HG03460 (cell line): Measurements from ENCODE around the gene TMEM238.
A peak's percentile ranks its signal among the peaks of the same experiment; 100 is the strongest.
"Not testable (repeated sequence)": the region's sequence is repeated elsewhere in the genome, so short reads cannot be mapped to it uniquely, and the experiment has no call there.

Experiments
- ATAC-seq: cut with Tn5 transposase; IDR thresholded peaks from one replicate; pipeline ENCODE4 v1.9.1; 2021; ENCODE audit not compliant: unreplicated experiment

Gene TMEM238

DNA sequence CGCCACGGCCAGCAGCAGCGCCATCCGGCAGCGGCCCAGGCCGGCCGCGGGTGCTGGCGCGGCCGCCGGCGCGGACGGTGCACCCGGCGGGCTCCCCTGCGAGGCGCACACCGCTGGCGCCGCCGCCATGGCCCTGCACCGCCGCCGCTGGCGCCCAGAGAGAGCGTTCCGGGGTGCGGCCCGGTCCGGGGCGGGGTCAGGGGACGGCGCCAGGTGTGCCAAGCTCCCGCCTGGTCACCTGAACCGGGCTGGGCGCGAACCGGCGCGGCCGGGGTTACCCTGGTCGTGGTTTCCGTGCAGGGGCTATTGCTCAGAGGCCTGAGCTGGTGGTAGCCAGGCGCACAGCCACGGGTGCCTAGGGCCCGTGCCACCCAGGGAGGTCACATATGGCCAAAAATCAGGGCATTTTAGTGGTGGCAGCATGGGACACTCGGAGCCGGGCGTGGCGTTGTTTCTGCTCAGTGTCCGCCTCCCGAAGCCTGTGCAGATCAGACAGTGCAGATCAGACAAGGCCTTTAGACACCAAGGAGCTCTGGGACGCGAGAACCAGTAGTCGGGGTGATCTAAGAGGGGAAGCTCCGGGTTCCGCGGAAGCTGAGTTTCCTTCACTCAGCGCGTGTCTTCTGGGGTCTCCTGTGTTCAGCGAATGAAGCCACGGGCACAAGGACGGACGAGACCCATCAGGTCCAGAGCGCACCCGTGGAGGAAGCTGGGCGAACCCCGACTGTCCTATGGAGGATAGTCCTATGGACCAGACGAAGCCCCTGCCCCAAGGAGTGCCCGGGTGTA is at the start of gene TMEM238:
Gene TMEM238, minus strand, starts transcription at position 162 of the 789 bp plus-strand sequence. Its CDS starts 33 bp downstream, at position 129.
- no peak for ATAC-seq

DNA sequence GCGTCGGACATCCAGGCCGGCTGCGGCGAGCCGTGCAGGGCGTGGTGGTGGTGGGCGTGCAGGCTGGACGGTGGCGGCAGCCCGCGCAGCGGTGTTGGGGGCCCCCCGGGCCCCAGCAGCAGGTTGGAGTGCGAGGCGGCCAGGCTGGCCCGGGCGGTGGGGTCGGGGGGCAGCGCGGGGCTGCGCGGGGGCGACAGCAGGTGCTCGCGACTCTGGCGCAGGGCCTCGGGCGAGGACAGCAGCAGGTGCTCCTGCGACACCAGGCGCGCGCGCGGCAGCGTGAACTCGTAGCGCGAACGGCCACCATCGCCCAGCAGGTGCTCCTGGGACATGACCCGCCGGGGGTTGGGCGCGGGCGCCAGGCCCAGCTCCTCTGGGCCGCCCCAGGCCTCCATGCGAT is 49.2 kb upstream of the TMEM238 start:
- ATAC-seq = no peak

DNA sequence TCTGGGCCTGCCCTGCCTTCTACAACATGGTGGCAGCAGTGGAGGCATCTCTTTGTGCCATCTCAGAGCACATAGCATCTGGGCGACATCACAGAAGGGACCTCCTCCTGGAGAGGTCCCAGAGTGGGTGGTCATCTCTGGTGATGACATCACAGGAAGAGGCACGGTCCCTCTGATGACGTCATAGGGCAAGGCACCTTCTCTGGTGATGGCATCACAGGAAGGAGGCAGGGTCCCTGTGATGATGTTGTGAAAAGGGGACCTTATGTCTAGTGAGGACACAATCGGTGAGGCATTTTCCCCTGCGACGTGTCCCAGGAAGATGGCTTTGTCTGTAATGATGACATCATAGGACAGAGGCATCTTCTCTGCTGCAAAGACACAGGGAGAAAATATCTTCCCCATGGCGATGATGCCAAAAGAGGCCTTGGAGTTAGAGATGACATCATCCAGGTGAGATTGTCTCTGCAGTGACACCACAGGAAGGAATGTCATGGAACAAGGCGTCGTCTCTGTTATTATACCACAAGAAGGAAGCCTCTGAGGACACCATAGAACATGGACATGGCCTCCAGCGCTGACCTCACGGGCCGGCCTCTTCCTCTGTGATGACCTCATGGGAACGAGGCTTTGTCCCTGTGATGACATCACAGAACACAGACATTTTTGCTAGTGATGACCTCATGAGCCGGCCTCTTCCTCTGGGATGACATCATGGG is 48.3 kb upstream of the TMEM238 start:
- no peak for ATAC-seq

DNA sequence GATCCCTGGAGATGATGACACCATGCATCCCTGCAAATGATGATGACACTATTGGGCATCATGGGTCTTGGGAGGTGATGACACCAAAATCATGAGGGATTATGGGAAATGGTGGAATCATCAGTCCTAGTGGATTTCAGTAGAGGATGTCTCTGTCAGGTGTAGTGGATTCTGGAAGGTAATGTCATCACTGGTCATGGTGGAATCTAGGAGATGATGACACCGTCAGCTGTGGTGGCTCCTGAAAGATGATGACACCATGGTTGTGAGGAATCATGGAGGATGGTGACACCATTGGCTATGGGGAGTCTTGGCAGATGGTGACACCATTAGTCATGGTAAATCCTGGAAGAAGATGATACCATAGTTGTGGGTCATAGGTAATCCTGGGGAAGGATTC is 47.1 kb upstream of the TMEM238 start:
- ATAC-seq = no peak

DNA sequence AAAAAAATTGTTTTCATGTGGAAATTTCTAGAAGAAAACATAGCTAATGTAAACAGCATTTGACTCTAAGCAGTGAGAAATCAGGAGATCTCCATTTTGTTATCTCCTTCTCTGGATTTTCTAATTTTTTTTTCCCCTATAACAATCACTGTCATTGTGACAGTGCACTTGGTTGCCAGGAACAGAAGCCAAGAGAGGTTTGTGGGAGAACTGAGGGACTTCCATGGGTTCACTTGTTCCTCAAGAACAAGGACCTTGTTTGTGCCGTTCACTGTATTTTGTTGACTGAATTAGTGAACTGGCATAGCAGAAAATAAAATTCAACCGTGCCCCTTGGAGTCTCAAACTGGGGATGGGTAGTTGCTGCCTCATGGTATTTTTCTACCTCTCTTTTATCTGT is 42.0 kb upstream of the TMEM238 start:
- ATAC-seq = no peak

DNA sequence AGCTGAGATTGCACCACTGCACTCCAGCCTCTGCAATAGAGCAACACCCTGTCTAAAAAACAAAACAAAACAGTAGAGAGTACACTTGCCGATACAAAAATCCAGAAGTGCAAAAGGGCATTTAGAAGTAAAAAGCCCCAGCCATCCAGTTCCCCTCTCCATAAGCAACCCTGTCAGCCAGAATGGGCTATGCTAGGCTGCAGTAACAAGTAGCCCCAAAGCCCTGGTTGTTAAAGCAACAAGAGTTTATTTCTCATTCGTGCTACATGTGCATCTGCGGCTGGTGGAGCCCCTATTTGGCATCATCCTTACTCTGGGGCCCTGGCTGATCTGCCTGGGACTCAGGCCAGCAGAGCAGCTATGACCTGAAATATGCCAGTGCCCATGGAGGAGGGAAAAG is 40.4 kb upstream of the TMEM238 start:
- no peak for ATAC-seq

GRCh38 chr19:55423225-55424005 is 39.3 kb upstream of the TMEM238 start:
- ATAC-seq = no peak

DNA sequence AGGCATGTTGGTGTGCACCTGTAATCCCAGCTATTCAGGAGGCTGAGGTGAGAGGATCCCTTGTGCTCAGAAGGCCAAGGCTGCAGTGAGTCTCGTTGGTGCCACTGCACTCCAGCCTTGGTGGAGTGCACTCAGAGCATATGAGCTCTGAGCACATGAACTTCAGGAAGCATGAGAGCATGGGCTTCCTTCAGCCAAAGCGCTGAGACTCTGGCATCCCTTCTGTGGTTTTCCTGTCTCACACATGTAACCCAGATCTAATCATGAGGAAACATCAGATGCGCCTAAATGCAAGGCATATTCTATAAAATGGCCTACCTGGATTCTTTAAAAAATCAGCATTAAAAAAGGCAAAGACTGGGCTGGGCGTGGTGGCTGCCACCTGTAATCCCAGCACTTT is 37.2 kb upstream of the TMEM238 start:
- not testable (repeated sequence) for ATAC-seq

DNA sequence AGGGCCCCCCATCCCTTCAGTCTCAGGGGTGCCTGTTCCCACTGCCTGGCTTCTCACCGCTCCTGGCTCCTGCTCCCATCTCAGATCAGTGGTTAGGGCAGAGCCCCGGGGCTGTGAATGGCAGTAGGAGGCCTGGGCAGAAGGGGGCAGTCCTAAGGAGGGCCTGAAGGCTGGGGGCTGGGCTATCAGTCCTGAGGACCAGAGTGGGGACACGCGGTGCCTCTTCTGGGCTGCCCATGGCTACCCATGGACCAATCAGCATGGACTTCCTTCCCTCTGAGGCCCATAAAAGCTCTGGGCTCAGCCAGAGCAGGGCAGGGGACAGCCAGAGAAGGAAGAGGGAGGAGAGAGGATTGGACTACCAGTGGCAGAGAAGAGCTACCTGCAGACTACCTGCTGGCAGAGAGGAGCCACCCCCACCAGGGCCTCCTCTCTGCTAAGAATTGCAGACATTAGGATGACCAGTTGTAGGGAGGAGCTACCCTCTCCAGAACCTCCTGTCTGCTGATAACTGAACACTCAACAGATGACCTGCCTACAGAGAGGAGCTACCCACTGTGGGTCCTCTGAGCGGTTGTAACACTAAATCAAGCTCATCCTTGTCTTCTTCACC is 35.6 kb upstream of the TMEM238 start:
- no peak for ATAC-seq

GRCh38 chr19:55419103-55419502 is 35.0 kb upstream of the TMEM238 start:
- ATAC-seq = no peak

DNA sequence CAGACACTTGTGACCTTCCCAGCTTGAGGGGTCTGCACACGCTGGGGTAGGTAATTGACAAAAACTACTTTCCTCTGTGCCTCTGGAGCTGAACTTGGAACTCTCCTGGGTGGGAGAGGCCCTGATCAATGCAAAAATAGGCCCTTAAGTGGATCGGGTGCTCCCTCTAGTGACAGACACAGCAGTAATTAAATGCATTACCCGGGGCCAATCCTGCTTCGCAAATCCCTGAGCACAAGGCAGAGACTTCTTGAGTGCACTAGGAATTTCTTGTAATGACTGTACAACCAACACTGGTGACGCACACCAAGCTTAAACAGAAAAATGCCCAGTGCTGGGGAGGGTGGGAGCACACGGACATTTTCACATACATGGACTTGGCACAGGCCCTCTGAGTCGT is 34.1 kb upstream of the TMEM238 start:
- no peak for ATAC-seq

DNA sequence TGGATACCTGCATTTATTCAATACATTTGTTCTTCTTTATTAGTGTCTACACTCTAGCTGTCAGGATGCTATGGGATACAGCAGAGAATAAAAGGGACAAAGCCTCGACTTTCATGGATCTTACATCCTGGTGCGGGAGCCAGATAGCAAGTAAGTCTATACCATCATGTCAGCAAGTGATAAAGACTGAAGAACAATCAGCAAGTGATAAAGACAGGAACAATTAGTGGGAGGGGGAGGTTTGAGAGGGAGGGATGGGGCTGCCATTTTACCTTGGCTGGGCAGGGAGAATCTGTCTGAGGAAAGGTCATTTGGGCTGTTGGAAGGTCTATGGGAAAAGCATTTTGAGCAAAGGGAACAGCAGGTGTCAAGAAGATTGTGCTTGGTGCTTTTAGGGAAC is 26.1 kb upstream of the TMEM238 start:
- ATAC-seq = no peak

DNA sequence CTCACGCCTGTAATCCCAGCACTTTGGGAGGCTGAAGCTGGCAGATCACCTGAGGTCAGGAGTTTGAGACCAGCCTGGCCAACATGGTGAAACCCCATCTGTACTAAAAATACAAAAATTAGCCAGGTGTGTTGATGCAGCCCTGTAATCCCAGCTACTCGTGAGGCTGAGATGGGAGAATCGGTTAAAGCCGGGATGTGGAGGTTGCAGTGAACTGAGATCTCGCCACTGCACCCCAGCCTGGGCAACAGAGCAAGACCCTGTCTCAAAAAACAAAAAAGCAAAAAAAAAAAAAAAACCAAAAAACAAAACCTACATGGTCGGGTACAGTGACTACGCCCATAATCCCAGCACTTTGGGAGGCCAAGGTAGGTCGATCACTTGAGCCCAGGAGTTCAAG is 25.1 kb upstream of the TMEM238 start:
- ATAC-seq = not testable (repeated sequence)

- ATAC-seq = no peak
These were observed 24.4 kb upstream of the TMEM238 start for GRCh38 chr19:55408533-55408872.

GRCh38 chr19:55407800-55408532 is 23.9 kb upstream of the TMEM238 start:
- peak; percentile 81 for ATAC-seq

GRCh38 chr19:55407550-55407799 is 23.4 kb upstream of the TMEM238 start, which contains the start of gene UBE2S:
Gene UBE2S, minus strand, starts transcription at chr19:55407788. Its CDS starts 199 bp downstream, at chr19:55407589.
- ATAC-seq = not testable (repeated sequence)

DNA sequence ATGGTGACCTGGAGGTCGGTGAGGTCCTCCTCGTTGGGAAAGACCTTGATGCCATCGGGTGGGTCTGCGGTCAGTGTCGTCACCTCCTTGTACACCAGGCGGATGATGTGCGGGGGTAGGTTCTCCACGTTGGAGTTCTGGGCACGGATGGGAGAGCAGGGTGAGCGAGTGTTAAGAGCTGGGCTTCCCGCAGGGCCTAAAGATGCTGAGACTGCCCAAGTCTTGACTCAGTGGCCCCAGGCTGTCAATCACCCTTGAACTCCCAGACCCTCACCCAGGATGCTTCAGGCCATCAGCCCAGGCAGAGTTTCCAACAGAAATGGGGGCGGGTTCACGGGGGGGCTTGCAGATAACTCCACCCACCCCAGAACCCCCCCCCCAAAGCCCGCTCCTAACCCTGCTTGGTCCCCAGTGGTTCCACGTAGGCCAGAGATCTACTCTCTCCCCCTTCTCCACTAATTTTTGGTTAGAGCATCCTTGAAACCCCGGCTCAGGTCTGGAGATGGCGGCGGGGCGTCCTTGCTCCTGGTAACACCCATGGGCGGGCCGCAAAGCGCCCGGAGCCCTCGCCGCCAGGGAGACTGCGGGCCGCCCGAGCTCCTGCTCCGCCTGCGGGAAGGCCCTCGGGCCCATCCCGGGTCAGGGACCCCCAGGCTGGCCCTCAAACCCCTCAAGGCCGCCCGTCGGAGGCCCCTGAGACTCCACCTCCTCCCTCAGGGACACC is 22.9 kb upstream of the TMEM238 start:
- ATAC-seq = peak; percentile 3

- no peak for ATAC-seq
These were observed 22.2 kb upstream of the TMEM238 start for GRCh38 chr19:55406091-55406825.

GRCh38 chr19:55405638-55406037 is 21.5 kb upstream of the TMEM238 start:
- no peak for ATAC-seq
